Transverse colon (tissue), 4 donors: ENCODE measurements around the gene HOXB7. TPM values are rescaled to one million over a fixed set of nuclear protein-coding genes. Genes with fewer than 3 reads are reported as not detected.

Experiments
- DNase-seq: peaks from one replicate; pipeline ENCODE4 v3.0.0-alpha.2; 2019
- H3K27ac ChIP-seq, 4 donors: fragments of 200-600 bp; sonication (generic); 2 replicates each; pipeline ENCODE4 v1.5.1; 2016 to 2018; ENCODE audit warnings: inconsistent platforms in 4 of 4
- H3K27me3 ChIP-seq: fragments of 200-600 bp; sonication (generic); 2 replicates; pipeline ENCODE4 v1.5.1; 2017; ENCODE audit warnings: inconsistent platforms
- H3K36me3 ChIP-seq, 4 donors: fragments of 200-600 bp; sonication (generic); 2 replicates each; pipeline ENCODE4 v1.5.1; 2017 to 2019; ENCODE audit warnings: inconsistent platforms in 4 of 4
- H3K4me1 ChIP-seq, 4 donors: fragments of 200-600 bp; sonication (generic); 2 replicates each; pipeline ENCODE4 v1.5.1; 2017 to 2020; ENCODE audit warnings: inconsistent platforms in 4 of 4
- H3K4me3 ChIP-seq, 4 donors: fragments of 200-600 bp; sonication (generic); 1 replicate in 1 of 4; 2 replicates in 3 of 4; pipeline versions ENCODE4 v1.5.1 to v1.6.1; 2017 to 2019; ENCODE audit warnings: inconsistent platforms in 4 of 4
- H3K9me3 ChIP-seq, 2 donors: fragments of 200-600 bp; sonication (generic); 2 replicates each; pipeline ENCODE4 v1.5.1; 2017 to 2019; ENCODE audit warnings: inconsistent platforms in 2 of 2
- CTCF ChIP-seq, 5 experiments: fragments of 200-600 bp in 3 of 5; fragments of 450-650 bp in 2 of 5; sonication (generic) in 3 of 5; IDR thresholded peaks; 1 replicate in 2 of 5; 2 replicates in 3 of 5; pipeline ENCODE4 v1.5.1; 2016 to 2017; ENCODE audit warnings: antibody characterized with exemption in 5 of 5, inconsistent platforms in 3 of 5, mild to moderate bottlenecking in 2 of 5, moderate library complexity in 1 of 5
- EP300 ChIP-seq: sonication (generic); formaldehyde crosslinking; IDR thresholded peaks from one replicate; pipeline ENCODE4 v1.6.1; 2017; ENCODE audit warnings: antibody characterized with exemption, low read depth
- POLR2A ChIP-seq: fragments of 450-650 bp; IDR thresholded peaks from one replicate; pipeline ENCODE4 v1.6.1; 2016; ENCODE audit warnings: antibody characterized with exemption, mild to moderate bottlenecking, moderate library complexity
- POLR2AphosphoS5 ChIP-seq, 3 donors: sonication (generic); formaldehyde crosslinking; IDR thresholded peaks; one replicate each; pipeline ENCODE4 v1.6.1; 2016; ENCODE audit warnings: antibody characterized with exemption in 3 of 3
- WGBS, 2 donors: methylation state at CpG; one replicate each; pipeline ENCODE4 v1.1.5; 2018; ENCODE audit warnings: low coverage in 1 of 2; 5-methylcytosine and 5-hydroxymethylcytosine counted together
- in situ Hi-C, 4 donors: fragments of 200-750 bp; cut with MboI; loops; one replicate each; pipeline versions ENCODE4 v1.15.0 to v1.15.1; 2017; ENCODE audit warnings: low sequenced_read_pairs in 3 of 4, low pct_ligation_motif_present in 1 of 4, low pct_unique_long_range_greater_than_20kb in 1 of 4
- intact Hi-C: fragments of 100-400 bp; cut with DNase I; formaldehyde crosslinking; loops from one replicate; pipeline ENCODE4 v1.15.1; 2023; ENCODE audit warnings: low total_unique reads
- total RNA-seq, 4 donors: library from RNA; depleted of rRNA; stranded (reverse); fragments of >200 nt; gene quantifications; one replicate each; pipeline ENCODE4 v1.1.0, GENCODE V29; 2016

The HOXB7 gene
- total RNA-seq, 4 donors from 2014 or later = 11.2 to 20.9 (median 16.7) TPM; not detected in 1

GRCh38 chr17:48565925-48566710, 44.7 kb downstream of the HOXB7 start:
- H3K27ac ChIP-seq = peak overlapping the region; percentile 91 to 95 (median 94)
- WGBS, 2 donors = 70 to 77% methylated on average over 2 to 4 of the region's 4 CpGs
- H3K9me3 ChIP-seq = no peaks in the 10 kb centered on the region
- intact Hi-C loops = no loop called here
- TF ChIP-seq CTCF (IDR thresholded peaks at IDR 0.05) = no peak
- TF ChIP-seq POLR2A = no peak
- no peak for TF ChIP-seq POLR2AphosphoS5 (IDR thresholded peaks at IDR 0.05)
- no peak for TF ChIP-seq EP300
- in situ Hi-C loops = no loop called here
- H3K27me3 ChIP-seq = no peaks in the 10 kb centered on the region
- H3K36me3 ChIP-seq = no peaks in the 10 kb centered on the region
- DNase-seq = no peak
- peaks cover 34 to 95% (median 70%) of the 10 kb centered on the region in 4 donors for H3K4me1 ChIP-seq
- H3K4me3 ChIP-seq = no peak overlapping the region

GRCh38 chr17:48565022-48565554, 45.7 kb downstream of the HOXB7 start:
- TF ChIP-seq POLR2AphosphoS5 (IDR thresholded peaks at IDR 0.05) = no peak
- no peak for TF ChIP-seq EP300
- no peak for TF ChIP-seq CTCF (IDR thresholded peaks at IDR 0.05)
- no peak for TF ChIP-seq POLR2A
- Histone ChIP-seq H3K4me1 (peaks cover 37 to 95% (median 70%) of the 10 kb centered on the region in 4 donors), H3K9me3 (no peaks in the 10 kb centered on the region), H3K4me3 (no peak overlapping the region), H3K27ac (peak overlapping the region; percentile 89 to 95 (median 94)), H3K27me3 (no peaks in the 10 kb centered on the region), H3K36me3 (no peaks in the 10 kb centered on the region)
- intact Hi-C loops (no loop called here), in situ Hi-C loops (no loop called here)
- no peak for DNase-seq
- 63 to 80% methylated on average over 2 of the region's 2 CpGs for WGBS, 2 donors

- H3K27me3 ChIP-seq = no peaks in the 10 kb centered on the region
- 56 to 60% methylated on average over 1 to 65 of the region's 73 CpGs for WGBS, 2 donors
- in situ Hi-C loops = no loop called here
- H3K4me3 ChIP-seq = peak overlapping the region; percentile 2 to 41 (median 24)
- peaks cover 44 to 95% (median 69%) of the 10 kb centered on the region in 4 donors for H3K4me1 ChIP-seq
- no peaks in the 10 kb centered on the region for H3K36me3 ChIP-seq
- H3K9me3 ChIP-seq = no peaks in the 10 kb centered on the region
- no peak for TF ChIP-seq POLR2A
- TF ChIP-seq CTCF (IDR thresholded peaks at IDR 0.05) = no peak
- TF ChIP-seq EP300 = no peak
- TF ChIP-seq POLR2AphosphoS5 (IDR thresholded peaks at IDR 0.05) = no peak
- intact Hi-C loops = no loop called here
- no peak for DNase-seq
- peak overlapping the region; percentile 89 to 95 (median 94) for H3K27ac ChIP-seq
These were observed 46.4 kb downstream of the HOXB7 start for GRCh38 chr17:48564188-48565021.

GRCh38 chr17:48563867-48564187, 47.0 kb downstream of the HOXB7 start:
- Histone ChIP-seq H3K36me3 (no peaks in the 10 kb centered on the region), H3K27me3 (no peaks in the 10 kb centered on the region), H3K4me1 (peaks cover 49 to 95% (median 69%) of the 10 kb centered on the region in 4 donors), H3K4me3 (peak overlapping the region in 3 of 4 donors; percentile 23 to 41 (median 25)), H3K27ac (peak overlapping the region; percentile 89 to 95 (median 94)), H3K9me3 (no peaks in the 10 kb centered on the region)
- DNase-seq = no peak
- 66 to 88% methylated on average over 3 to 10 of the region's 10 CpGs for WGBS, 2 donors
- TF ChIP-seq POLR2AphosphoS5 (IDR thresholded peaks at IDR 0.05) (no peak), CTCF (IDR thresholded peaks at IDR 0.05) (no peak), POLR2A (no peak), EP300 (no peak)
- in situ Hi-C loops = no loop called here
- intact Hi-C loops = no loop called here
